ENCODE measurements around the gene KPTN.
A peak's percentile ranks its signal among the peaks of the same experiment; 100 is the strongest.

The KPTN gene

DNA sequence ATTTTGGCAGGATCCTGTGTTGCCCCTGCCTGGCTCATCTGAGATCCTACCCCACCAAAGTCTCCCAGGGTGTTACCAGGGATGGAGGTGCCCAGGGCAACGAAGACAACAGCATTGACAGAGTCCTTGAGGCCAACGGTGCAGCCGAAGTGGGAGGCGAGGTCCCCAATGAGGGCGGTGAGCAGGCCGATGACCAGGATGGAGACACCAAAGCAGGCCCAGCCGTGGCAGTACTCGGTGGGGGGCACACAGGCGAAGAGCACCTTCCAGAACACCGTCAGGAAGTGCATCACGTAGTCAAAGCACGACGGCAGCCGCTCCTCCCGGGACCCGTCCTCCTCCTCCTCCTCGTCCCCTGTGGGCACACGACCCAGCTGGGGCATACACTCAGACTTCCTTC lies 51.9 kb downstream of the KPTN start:
- no peak for DNase-seq

DNA sequence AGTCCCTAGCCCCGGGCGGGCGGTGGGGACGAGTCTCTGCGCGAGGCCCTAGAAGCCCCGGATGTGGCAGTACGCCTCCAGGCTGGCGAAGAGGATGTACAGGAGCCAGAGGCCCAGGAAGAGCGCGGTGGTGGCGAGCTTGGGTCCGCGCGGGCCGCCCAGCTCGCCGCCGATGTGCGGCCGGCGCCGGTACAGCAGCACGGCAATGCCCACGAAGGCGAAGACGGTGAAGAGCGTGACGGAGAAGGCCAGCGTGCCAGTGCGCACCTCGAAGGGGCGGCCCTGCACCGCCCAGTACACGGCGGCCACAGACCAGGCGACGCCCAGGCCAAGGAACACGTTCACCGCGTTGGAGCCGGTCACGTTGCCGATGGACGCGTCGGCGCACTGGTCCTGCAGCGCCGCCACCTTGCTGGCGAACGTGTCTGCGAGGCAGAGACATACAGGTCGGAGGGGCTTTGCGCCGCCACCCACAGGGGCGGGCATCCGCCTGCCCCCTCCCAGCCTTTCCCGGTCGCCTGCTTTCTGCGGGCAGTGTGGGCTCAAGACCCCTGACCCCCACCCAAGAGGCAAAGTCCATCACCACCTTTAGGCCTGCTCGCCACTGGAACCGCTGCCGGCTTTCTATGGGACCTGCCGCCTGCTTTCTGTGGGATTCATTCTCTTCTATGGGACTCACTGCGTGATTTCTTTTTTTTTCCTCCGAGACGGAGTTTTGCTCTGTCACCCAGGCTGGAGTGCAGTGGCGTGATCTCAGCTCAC lies 53.8 kb downstream of the KPTN start:
- no peak for DNase-seq

DNA sequence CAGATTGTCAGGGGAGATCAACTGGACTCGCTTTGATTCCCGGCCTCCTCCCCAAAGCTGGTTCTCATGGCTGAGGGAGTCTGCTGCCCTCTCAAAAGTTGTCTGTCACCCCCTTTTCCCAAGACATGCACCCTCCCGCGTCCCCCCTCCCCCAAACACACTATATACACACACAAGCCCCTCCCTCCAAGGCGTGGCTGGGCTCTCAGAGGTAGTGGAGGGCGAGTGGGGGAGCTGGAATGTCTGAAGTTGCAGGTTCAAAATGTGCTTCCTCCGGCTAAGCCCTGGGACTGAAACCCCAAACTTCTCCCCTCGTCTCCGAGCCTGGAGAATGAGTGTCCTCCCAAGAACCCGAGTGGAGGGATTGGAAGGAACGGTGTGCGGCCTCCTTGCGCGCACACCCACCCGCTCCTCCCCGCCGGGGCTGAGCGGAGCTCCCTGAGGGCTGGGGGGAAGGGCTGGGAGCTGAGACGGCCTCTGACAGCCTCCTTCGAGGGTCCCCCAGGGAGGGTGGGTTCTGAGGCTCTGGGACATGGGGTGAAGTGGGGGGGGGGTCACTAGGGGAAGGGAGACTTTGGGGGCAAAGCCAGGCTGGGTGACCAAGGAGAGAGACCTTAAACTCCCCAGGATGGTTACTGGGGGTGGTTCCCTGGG lies 54.8 kb downstream of the KPTN start:
- no peak for DNase-seq

- peak; percentile 72 for DNase-seq
These were observed 55.7 kb downstream of the KPTN start for GRCh38 chr19:47428177-47428894.

DNA sequence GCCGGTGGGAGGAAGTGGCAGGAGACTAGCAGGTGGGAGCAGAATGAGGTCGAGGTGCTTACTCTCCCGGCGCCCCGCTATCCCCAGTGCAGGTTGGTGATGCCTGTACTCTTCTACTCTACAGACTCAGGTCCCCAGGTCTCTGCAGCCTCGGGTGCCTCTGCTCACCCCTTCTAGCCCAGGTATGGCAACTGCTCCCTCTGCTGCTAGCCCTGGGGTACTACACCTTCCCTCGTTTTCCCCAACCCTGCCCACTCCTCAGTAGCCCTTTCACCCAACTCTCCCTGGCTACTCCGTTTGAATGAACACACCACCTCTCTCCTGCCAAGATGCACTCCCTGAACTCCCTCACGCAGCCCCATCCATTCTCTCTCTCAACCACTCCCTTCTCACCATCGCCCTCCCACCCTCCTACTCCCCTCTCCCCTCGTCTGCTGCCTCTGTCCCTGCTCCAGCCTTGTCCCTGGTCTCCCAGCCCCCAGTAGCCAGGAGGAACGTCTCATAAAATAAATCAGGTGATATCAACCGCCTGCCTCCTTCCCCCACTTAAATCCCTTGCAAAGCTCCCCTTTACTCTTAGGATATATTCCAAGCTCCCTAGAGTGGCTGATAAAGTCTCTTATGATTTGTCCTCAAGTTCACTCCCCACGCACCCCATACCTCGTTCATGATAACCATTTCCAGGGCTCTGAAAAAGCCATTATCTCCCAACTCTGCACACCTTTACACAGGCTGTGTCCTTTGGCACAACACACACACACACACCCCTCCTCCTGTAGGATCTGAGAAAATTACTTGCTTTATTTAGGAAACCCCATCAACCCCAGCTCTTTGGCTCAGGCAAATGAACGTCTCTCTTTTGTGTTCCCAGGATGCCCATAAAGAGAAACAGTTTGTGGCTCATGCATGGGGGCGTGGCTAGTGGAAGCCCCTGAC lies 56.5 kb downstream of the KPTN start:
- peak; percentile 53 for DNase-seq
